SK-N-MC (cell line): ENCODE measurements around the gene MAPT.
"Not testable (repeated sequence)": the region's sequence is repeated elsewhere in the genome, so short reads cannot be mapped to it uniquely, and the experiment has no call there.

ENCODE experiments used
- DNase-seq: peaks from one replicate; pipeline ENCODE4 v3.0.0-alpha.2; 2011; ENCODE audit warnings: low read depth, low spot score
- H3K27ac ChIP-seq: fragments of 200-600 bp; sonication (generic); 2 replicates; pipeline ENCODE4 v1.5.1; 2016; ENCODE audit warnings: mixed run types
- H3K36me3 ChIP-seq: fragments of 200-600 bp; sonication (generic); 2 replicates; pipeline ENCODE4 v1.6.1; 2017; ENCODE audit warnings: antibody characterized with exemption, low read length, mixed read lengths; ENCODE audit not compliant: insufficient read depth
- H3K4me3 ChIP-seq: fragments of 200-600 bp; sonication (generic); 2 replicates; pipeline ENCODE4 v1.5.1; 2016
- H3K9ac ChIP-seq: fragments of 200-600 bp; sonication (generic); 2 replicates; pipeline ENCODE4 v1.8.0; 2017; ENCODE audit warnings: mixed run types, mixed read lengths; ENCODE audit not compliant: insufficient read length
- H3K9me3 ChIP-seq: fragments of 200-600 bp; sonication (generic); 2 replicates; pipeline ENCODE4 v1.6.1; 2017; ENCODE audit warnings: low read depth, mild to moderate bottlenecking, antibody characterized with exemption, low read length, moderate library complexity, mixed read lengths
- EZH2 ChIP-seq: fragments of 200-600 bp; sonication (generic); IDR thresholded peaks from one replicate; pipeline ENCODE4 v1.6.1; 2017; ENCODE audit warnings: antibody characterized with exemption
- FOXP2 ChIP-seq: optimal IDR thresholded peaks from 2 replicates; pipeline ENCODE3; 2011; ENCODE audit warnings: mild to moderate bottlenecking, moderate library complexity; ENCODE audit not compliant: insufficient read depth; ENCODE audit errors: extremely low read length, control extremely low read depth
- POLR2AphosphoS5 ChIP-seq: IDR thresholded peaks from 2 replicates; pipeline ENCODE4 v1.6.1; 2012; ENCODE audit warnings: mild to moderate bottlenecking, low read depth, low read length, borderline replicate concordance

The MAPT gene

GRCh38 chr17:45854209-45854608 lies 40.1 kb upstream of the MAPT start:
- no peak overlapping the region for H3K4me3 ChIP-seq
- no peak overlapping the region for H3K27ac ChIP-seq
- no peak overlapping the region for H3K9ac ChIP-seq
- no peaks in the 10 kb centered on the region for H3K9me3 ChIP-seq
- no peaks in the 10 kb centered on the region for H3K36me3 ChIP-seq
- no peak for DNase-seq
- no peak for TF ChIP-seq FOXP2
- TF ChIP-seq POLR2AphosphoS5: no peak
- no peak for TF ChIP-seq EZH2

DNA sequence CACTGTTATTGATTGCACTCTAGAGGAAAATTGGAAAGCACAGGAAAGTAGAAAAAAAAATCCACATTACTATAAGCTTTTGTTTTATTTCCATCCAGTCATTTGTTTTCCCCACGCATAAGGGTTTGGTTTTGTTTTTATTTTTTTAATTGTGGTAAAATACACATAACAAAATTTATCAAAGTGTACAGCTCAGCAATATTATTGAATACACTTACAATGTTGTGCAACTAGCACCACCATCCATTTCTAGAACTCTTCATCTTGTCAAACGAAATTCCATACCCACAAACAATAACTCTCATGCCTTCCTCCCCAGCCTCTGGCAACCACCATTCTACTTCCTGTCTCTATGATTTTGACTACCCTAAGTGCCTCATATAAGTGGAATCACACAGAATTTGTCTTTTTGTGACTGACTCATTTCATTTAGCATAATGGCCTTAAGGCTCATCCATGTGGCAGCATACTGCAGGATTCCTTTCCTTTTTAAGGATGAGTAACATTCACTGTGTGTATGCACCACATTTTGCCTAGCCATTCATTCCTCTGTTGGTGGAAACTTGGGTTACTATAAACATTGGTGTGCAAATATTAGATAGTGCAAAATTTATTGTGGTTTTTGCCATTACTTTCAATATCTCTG lies 38.5 kb upstream of the MAPT start:
- H3K27ac ChIP-seq: peak overlapping the region; percentile 94
- no peak overlapping the region for H3K9ac ChIP-seq
- DNase-seq: peak; percentile 94
- TF ChIP-seq POLR2AphosphoS5 (peak; percentile 37; the same call in 1 of the 2 replicates), EZH2 (no peak), FOXP2 (peak; percentile 52)
- no peaks in the 10 kb centered on the region for H3K36me3 ChIP-seq
- peak overlapping the region; percentile 29; the same call in 1 of the 2 replicates for H3K4me3 ChIP-seq
- no peaks in the 10 kb centered on the region for H3K9me3 ChIP-seq

- Histone ChIP-seq H3K9me3 (no peaks in the 10 kb centered on the region), H3K9ac (no peak overlapping the region), H3K27ac (no peak overlapping the region), H3K36me3 (no peaks in the 10 kb centered on the region), H3K4me3 (no peak overlapping the region)
- no peak for DNase-seq
- TF ChIP-seq POLR2AphosphoS5 (no peak), EZH2 (no peak), FOXP2 (no peak)
Measured at GRCh38 chr17:45857977-45858708, 36.2 kb upstream of the MAPT start.

- H3K9ac ChIP-seq: no peak overlapping the region
- no peak overlapping the region for H3K27ac ChIP-seq
- no peaks in the 10 kb centered on the region for H3K9me3 ChIP-seq
- no peak overlapping the region for H3K4me3 ChIP-seq
- no peak for DNase-seq
- TF ChIP-seq POLR2AphosphoS5 (no peak), FOXP2 (no peak), EZH2 (no peak)
- H3K36me3 ChIP-seq: no peaks in the 10 kb centered on the region
Measured at GRCh38 chr17:45861165-45861564, 33.2 kb upstream of the MAPT start.

- not testable (repeated sequence) for H3K9me3 ChIP-seq, H3K9ac ChIP-seq, H3K4me3 ChIP-seq, H3K36me3 ChIP-seq, H3K27ac ChIP-seq, DNase-seq
Measured at GRCh38 chr17:45862127-45862526, 32.2 kb upstream of the MAPT start.

DNA sequence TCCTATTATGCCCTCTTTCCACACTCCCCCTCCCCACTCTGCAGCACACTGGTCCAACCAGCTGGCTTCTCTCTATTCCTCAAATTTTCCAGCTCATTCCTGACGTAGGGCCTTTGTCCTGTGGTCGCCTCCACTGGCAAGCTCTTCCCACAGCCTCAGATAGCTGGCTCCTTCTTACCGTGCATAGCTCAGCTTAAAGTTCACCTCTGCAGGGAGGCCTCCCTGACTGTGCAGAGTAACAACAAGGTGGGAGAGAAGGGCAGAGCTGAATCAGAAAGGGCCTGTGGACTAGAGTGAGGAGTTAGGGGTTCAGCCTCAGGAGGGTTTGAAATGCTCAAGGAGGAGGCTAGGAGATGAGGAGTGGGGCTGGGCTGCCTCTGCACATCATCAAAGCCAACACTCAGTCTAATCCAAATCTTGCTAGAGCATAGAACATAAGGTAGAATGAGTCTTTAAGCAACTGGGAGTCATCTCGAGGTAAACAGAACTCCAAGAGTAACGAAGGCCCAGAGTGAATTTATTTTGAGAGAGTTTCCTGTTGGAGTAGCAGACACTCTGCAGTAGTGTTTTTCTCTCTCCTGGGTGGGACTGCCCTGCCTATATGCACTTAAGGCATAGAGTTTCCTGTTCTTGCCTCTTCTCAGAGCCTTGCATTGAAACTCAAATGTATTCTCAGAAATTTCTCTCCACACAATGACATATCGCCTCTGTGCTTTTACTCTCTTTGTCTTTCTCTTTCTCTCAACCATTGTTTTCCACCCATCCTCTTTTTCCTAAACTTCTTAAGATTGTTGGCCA lies 30.3 kb upstream of the MAPT start:
- H3K9me3 ChIP-seq: no peaks in the 10 kb centered on the region
- H3K36me3 ChIP-seq: no peaks in the 10 kb centered on the region
- no peak overlapping the region for H3K4me3 ChIP-seq
- no peak overlapping the region for H3K9ac ChIP-seq
- H3K27ac ChIP-seq: no peak overlapping the region
- no peak for DNase-seq
- TF ChIP-seq POLR2AphosphoS5 (no peak), EZH2 (no peak), FOXP2 (no peak)

GRCh38 chr17:45867171-45867570 lies 27.2 kb upstream of the MAPT start:
- H3K9ac ChIP-seq: no peak overlapping the region
- H3K9me3 ChIP-seq: no peaks in the 10 kb centered on the region
- DNase-seq: no peak
- TF ChIP-seq EZH2 (no peak), FOXP2 (no peak), POLR2AphosphoS5 (no peak)
- no peak overlapping the region for H3K4me3 ChIP-seq
- H3K27ac ChIP-seq: no peak overlapping the region
- H3K36me3 ChIP-seq: no peaks in the 10 kb centered on the region

DNA sequence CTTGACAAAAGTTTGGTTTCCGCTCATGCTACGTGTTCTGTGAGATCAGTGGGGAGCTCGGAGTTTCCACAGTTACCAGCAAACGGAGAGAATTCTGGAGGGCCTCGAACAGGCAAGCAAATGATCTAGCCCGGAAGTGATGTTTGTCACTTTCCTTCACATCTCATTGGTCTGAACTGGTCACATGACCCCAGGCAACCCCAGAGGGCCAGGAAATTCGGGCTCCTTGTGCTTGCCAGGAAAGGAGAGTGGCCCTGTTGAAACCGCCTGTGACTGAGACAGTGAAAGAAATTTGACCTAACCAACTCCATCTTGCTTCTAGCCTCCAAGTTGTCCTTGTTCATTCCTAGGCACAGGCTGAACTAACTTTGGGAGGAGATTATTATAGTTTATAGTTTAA lies 26.7 kb upstream of the MAPT start:
- Histone ChIP-seq H3K9me3 (no peaks in the 10 kb centered on the region), H3K4me3 (0 out of 2 replicates have a peak overlapping the region, but pooled peaks have one; percentile 18), H3K9ac (no peak overlapping the region), H3K36me3 (no peaks in the 10 kb centered on the region), H3K27ac (peak overlapping the region; percentile 94)
- no peak for DNase-seq
- TF ChIP-seq POLR2AphosphoS5: no peak
- no peak for TF ChIP-seq FOXP2
- no peak for TF ChIP-seq EZH2

- Histone ChIP-seq H3K9ac (no peak overlapping the region), H3K4me3 (peak overlapping the region; percentile 29; the same call in 1 of the 2 replicates), H3K27ac (peak overlapping the region; percentile 94), H3K9me3 (no peaks in the 10 kb centered on the region), H3K36me3 (no peaks in the 10 kb centered on the region)
- no peak for TF ChIP-seq POLR2AphosphoS5
- TF ChIP-seq FOXP2: no peak
- no peak for TF ChIP-seq EZH2
- DNase-seq: peak; percentile 37
Measured at GRCh38 chr17:45868276-45868675, 26.1 kb upstream of the MAPT start.
